Measurements from ENCODE around the gene RAP1A.

RAP1A gene

DNA sequence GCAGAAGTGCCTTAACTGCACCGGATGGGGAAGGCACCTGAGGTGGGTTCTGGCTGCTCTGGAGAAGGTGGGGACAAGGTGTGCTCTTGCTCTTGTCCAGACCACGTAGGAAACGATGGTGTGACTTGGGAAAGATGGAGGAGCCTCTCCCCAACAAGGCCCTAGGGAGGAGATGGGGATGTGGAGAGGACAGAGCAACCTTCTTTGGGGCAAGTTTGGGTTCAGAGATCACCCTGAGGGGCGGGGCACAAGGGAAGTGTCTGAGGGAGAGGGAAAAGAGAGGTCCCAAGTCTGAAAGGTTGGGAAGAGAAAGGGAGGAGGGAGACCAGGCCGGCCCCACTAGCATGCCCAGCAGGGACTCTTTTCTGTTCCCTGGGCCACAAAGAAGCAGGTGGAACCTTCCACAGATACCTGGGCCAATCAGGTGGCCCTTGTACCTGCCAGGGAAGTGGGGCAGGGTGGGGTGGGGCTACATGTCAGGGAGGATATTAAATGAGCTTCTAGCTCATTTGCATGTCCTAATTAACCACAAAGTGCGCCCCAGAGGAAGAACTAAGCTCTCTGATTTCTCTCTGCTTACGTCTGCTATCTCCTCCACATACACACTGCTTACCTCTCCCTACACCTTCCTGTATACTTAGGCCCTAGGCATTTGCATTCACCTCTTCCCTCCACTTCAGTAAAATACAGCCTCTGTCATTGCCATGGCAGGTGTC, 103.7 kb downstream of the RAP1A start:
- no peak overlapping the region for H3K4me3 ChIP-seq (ENCODE audit: low read length)
- no peak for DNase-seq (ENCODE audit: low read depth)
- TF ChIP-seq, protein P1, sequence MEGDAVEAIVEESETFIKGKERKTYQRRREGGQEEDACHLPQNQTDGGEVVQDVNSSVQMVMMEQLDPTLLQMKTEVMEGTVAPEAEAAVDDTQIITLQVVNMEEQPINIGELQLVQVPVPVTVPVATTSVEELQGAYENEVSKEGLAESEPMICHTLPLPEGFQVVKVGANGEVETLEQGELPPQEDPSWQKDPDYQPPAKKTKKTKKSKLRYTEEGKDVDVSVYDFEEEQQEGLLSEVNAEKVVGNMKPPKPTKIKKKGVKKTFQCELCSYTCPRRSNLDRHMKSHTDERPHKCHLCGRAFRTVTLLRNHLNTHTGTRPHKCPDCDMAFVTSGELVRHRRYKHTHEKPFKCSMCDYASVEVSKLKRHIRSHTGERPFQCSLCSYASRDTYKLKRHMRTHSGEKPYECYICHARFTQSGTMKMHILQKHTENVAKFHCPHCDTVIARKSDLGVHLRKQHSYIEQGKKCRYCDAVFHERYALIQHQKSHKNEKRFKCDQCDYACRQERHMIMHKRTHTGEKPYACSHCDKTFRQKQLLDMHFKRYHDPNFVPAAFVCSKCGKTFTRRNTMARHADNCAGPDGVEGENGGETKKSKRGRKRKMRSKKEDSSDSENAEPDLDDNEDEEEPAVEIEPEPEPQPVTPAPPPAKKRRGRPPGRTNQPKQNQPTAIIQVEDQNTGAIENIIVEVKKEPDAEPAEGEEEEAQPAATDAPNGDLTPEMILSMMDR (conservative IDR thresholded peaks at IDR 0.05; ENCODE audit: low read depth, low read length) = no peak

DNA sequence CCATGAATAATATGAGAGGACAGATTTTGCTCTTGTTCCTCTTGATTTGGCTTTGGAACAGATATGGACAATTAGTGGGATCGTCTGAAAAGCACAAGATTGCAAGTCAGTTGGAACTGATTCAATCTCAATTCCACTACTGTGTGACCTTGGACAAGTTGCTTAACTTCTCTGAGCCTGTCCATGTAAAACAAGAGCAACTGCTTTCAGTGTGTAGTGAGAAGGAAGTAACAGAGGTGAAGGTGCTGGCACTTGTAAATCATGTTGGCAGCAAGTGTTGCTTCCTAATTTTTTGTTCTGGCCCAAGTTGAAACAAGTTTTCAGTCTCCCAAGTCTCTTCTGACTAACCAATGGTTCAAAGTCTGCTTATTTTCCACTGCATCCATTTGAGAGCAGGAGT, 104.3 kb downstream of the RAP1A start:
- DNase-seq (ENCODE audit: low read depth) = no peak
- no peak overlapping the region for H3K4me3 ChIP-seq (ENCODE audit: low read length)
- TF ChIP-seq, protein P1 (conservative IDR thresholded peaks at IDR 0.05; ENCODE audit: low read depth, low read length) = no peak

DNA sequence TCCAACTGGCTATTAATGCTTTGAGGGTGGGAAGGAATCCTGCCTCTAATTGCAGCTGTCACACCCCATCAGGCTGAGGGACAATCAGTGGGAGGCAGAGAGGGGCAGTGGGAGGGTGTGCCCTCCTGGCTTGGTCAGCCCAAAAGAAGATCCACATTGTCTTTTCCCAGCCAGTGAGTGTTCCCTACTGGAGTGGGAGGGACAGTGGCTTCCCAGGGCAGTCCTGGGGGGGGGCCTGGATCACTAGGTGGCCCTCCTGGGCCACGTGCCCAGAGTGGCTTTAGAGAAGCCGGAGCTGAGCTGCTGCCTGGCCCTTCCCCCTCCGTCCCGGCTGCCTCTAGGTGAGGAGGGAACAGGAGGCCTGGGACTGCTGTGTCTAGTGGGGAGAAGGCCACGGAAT, 105.6 kb downstream of the RAP1A start:
- TF ChIP-seq, protein P1 (conservative IDR thresholded peaks at IDR 0.05; ENCODE audit: low read depth, low read length) = no peak
- DNase-seq (ENCODE audit: low read depth) = no peak

DNA sequence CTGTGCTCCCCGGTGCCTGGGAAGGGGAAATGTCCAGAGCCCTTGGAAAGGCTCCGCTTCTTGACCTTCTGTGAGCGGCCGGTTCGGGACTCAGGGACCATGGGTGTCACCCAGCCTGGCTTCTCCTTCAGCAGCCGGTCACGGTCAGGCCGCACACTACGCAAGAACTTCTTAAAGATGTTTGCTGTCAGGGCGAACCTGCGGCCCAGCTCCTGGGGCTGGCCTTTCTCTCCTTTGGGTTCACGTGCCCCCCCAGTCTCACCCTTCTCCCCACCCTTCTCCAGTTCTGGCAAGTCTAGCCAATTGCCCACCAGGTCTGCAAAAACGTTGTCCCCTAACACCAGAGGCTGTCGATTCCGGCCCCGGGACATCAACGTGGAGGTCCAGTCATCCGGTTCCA, 107.5 kb downstream of the RAP1A start:
- no peak overlapping the region for H3K4me3 ChIP-seq (ENCODE audit: low read length)
- TF ChIP-seq, protein P1 (conservative IDR thresholded peaks at IDR 0.05; ENCODE audit: low read depth, low read length) = no peak
- DNase-seq (ENCODE audit: low read depth) = no peak

More for the DNA sequence above, 105.6 kb downstream of the RAP1A start:
- no peak overlapping the region for H3K4me3 ChIP-seq (ENCODE audit: low read length)

DNA sequence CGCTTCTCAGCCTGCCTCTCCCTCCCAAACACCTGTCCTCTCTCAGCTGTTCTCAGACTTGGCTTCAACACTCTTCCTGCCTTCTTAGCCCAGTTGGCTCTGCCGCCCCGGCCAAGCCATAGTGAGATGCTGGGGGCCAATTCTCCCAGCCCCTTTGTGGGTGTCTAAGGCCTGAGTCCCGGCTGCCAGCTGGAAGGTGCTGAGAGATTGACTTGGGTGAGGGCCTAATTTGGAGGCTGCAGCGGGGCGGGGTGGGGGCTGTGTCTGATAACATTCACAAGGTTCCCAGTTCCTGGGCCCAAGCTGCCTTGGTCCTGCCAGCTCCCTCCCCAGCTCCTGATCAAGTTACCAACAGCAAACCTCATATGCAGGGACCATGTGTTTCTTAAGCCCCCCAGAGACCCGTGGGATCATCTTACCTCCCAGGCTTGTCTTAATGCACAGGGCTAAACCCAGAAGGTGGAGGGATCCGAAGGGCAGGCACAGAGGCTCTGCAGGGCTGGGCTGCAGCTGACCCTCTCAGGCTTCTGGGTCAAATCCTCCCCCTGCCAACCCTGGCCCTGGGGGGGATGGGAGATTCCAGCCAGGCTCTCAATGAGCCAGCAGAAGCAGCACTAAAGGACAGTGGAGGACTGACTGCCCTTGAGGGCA, 109.8 kb downstream of the RAP1A start:
- no peak overlapping the region for H3K4me3 ChIP-seq (ENCODE audit: low read length)
- DNase-seq (ENCODE audit: low read depth) = no peak
- TF ChIP-seq, protein P1 (conservative IDR thresholded peaks at IDR 0.05; ENCODE audit: low read depth, low read length) = no peak

DNA sequence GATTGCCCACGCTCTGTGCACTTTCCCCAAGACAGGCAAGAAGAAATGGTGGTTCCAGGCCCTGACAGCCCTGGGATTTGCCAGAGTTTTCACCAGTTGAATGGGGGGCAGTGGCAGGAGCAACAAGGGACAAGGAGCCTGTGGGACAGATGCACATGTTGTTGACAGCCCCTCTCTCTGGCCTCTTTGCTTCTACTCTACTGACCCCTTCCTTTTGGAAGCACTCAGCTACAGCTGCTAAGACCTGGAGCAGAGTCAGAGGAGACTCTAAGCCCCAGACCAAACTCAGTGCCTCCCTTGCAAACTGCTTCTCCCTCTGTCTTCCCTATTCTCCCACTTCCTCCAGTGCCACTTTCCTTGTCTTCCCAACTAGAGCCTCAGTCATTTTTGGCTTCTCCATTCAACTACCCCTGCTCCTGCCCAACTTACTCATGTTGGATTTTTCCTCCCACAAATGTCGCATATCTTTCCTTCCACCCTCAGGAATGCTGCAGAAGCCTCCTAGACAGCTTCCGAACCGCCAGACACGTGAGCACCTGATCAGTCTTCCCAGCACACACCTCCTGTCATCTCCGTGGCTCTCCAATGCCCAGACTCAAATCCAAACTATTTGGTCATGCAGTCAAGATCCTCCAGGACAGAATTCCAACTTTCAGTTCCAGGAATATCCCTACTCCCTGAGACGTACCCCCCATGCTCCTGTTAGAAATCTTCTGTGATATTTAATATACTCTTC, 110.5 kb downstream of the RAP1A start:
- no peak overlapping the region for H3K4me3 ChIP-seq (ENCODE audit: low read length)
- DNase-seq (ENCODE audit: low read depth) = no peak
- TF ChIP-seq, protein P1 (conservative IDR thresholded peaks at IDR 0.05; ENCODE audit: low read depth, low read length) = no peak
